ENCODE measurements around the gene NWD2. TPM values are rescaled to one million over a fixed set of nuclear protein-coding genes. Genes with fewer than 3 reads are reported as not detected.

NWD2 gene
- total RNA-seq, 1 experiment from 2014 or later, result not detected

DNA sequence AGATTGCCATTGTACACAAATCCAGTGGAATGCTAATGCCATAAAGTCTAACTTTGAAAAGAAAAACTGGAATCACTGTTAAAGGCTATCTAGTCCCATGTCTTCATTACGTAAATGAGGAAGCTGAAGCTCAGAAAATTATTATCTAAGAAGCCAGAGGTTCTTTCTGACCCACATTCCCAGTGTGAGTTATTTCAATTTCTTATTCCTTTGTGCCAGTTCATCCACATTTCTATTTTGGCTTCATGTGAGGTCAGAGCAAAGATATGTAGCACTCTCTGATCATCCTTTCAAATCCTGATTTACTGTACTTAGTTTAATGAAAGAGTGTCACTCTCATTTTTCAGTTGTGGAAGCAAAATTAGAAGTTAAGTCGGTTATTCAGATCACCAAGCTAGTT, 24.6 kb upstream of the NWD2 start (continued):
- TF ChIP-seq, protein P1, sequence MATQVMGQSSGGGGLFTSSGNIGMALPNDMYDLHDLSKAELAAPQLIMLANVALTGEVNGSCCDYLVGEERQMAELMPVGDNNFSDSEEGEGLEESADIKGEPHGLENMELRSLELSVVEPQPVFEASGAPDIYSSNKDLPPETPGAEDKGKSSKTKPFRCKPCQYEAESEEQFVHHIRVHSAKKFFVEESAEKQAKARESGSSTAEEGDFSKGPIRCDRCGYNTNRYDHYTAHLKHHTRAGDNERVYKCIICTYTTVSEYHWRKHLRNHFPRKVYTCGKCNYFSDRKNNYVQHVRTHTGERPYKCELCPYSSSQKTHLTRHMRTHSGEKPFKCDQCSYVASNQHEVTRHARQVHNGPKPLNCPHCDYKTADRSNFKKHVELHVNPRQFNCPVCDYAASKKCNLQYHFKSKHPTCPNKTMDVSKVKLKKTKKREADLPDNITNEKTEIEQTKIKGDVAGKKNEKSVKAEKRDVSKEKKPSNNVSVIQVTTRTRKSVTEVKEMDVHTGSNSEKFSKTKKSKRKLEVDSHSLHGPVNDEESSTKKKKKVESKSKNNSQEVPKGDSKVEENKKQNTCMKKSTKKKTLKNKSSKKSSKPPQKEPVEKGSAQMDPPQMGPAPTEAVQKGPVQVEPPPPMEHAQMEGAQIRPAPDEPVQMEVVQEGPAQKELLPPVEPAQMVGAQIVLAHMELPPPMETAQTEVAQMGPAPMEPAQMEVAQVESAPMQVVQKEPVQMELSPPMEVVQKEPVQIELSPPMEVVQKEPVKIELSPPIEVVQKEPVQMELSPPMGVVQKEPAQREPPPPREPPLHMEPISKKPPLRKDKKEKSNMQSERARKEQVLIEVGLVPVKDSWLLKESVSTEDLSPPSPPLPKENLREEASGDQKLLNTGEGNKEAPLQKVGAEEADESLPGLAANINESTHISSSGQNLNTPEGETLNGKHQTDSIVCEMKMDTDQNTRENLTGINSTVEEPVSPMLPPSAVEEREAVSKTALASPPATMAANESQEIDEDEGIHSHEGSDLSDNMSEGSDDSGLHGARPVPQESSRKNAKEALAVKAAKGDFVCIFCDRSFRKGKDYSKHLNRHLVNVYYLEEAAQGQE (IDR thresholded peaks at IDR 0.05; ENCODE audit: low read depth), result no peak
- TF ChIP-seq ELF1 (IDR thresholded peaks at IDR 0.05; ENCODE audit: borderline replicate concordance, low read depth) (no peak), SRF (IDR thresholded peaks at IDR 0.05; ENCODE audit: low read depth) (no peak), EGR1 (IDR thresholded peaks at IDR 0.05; ENCODE audit: low read depth) (no peak)

DNA sequence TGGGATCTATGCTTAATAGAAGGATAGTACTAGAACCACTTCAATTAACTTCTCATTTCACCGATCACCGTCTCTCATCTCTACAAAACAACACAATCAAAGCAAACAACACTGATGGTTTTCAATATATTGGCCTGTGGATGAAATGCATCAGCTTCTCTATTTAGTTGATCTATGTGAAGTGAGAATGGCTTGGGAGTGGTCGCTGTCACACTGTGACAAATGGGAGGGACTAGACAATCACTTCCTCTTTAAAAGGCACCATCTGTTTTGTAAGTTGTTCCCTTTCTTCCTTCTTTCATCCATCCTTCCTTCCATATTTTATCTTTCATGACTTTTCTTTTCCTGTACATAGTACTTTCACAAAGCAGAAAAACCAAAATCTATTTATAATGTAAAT, 23.9 kb upstream of the NWD2 start:
- no peaks in the 10 kb centered on the region for H3K79me2 ChIP-seq (ENCODE audit: insufficient read depth, low read length)
- DNase-seq (ENCODE audit: low read depth, low spot score) (no peak), ATAC-seq (no peak)
- H3K9me2 ChIP-seq (ENCODE audit: insufficient read depth), result no peaks in the 10 kb centered on the region
- H4K20me1 ChIP-seq (ENCODE audit: insufficient read depth), result no peaks in the 10 kb centered on the region
- ChIA-PET RAD21 (ENCODE audit: low non-redundant PET in 1 of 2, low total read pairs in 2 of 2, uncharacterized antibody in 2 of 2, unreplicated experiment in 2 of 2) (no interaction called here), POLR2A (no interaction called here), CTCF (no interaction called here)
- no peak overlapping the region for H3K4me2 ChIP-seq (ENCODE audit: low read length)
- H3K9ac ChIP-seq (ENCODE audit: low read length), result no peak overlapping the region
- H3K4me1 ChIP-seq (ENCODE audit: control insufficient read depth in 1 of 2, insufficient read depth in 2 of 2, low read length in 2 of 2), result no peaks in the 10 kb centered on the region
- no TSS peak for BruUV-seq (replicated peaks)
- intact Hi-C loops (cut with micrococcal nuclease), result no loop called here
- 0 out of 2 replicates have a peak, but pooled peaks cover 3% of the 10 kb centered on the region for H3K27me3 ChIP-seq (ENCODE audit: insufficient read depth, low read length)
- no peaks in the 10 kb centered on the region for H3K9me3 ChIP-seq (ENCODE audit: control insufficient read depth in 1 of 2, insufficient read depth in 1 of 2, low read depth in 1 of 2, low read length in 2 of 2)
- no peaks in the 10 kb centered on the region for H3K36me3 ChIP-seq (ENCODE audit: control insufficient read depth in 1 of 2, insufficient read depth in 2 of 2, low read length in 2 of 2)
- no peak overlapping the region for H3K27ac ChIP-seq (ENCODE audit: low read depth, low read length)
- TF ChIP-seq ELF1 (IDR thresholded peaks at IDR 0.05; ENCODE audit: borderline replicate concordance, low read depth) (no peak), EGR1 (IDR thresholded peaks at IDR 0.05; ENCODE audit: low read depth) (no peak), TCF7L2 (IDR thresholded peaks at IDR 0.05; ENCODE audit: borderline replicate concordance, extremely low read depth, insufficient read depth, insufficient read length) (no peak), YY1 (IDR thresholded peaks at IDR 0.05; ENCODE audit: extremely low read depth, insufficient replicate concordance, low read depth, low read length) (no peak), CEBPB (IDR thresholded peaks at IDR 0.05; ENCODE audit: low read depth) (no peak), CBX3 (IDR thresholded peaks at IDR 0.05; ENCODE audit: low read depth) (no peak), FOSL1 (IDR thresholded peaks at IDR 0.05; ENCODE audit: low read depth) (no peak), SIN3A (IDR thresholded peaks at IDR 0.05; ENCODE audit: low read depth) (no peak), EZH2phosphoT487 (IDR thresholded peaks at IDR 0.05; ENCODE audit: borderline replicate concordance) (no peak), SRF (IDR thresholded peaks at IDR 0.05; ENCODE audit: low read depth) (no peak)
- TF ChIP-seq, protein P2, sequence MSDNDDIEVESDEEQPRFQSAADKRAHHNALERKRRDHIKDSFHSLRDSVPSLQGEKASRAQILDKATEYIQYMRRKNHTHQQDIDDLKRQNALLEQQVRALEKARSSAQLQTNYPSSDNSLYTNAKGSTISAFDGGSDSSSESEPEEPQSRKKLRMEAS (IDR thresholded peaks at IDR 0.05), result no peak
- H2AFZ ChIP-seq (ENCODE audit: low read depth, low read length, poor library complexity, severe bottlenecking), result no peak overlapping the region
- H3K4me3 ChIP-seq (replicated peaks in 1 of 2; ENCODE audit: low read depth in 1 of 2, low read length in 2 of 2), result no peak overlapping the region

All from HCT116 (cell line).